Measurements from ENCODE around the gene ANP32B. TPM values are rescaled to one million over a fixed set of nuclear protein-coding genes. Genes with fewer than 3 reads are reported as not detected.

The ANP32B gene
- total and polyA plus RNA-seq, 12 donors, result 13.4 to 156 (median 66.0) TPM

DNA sequence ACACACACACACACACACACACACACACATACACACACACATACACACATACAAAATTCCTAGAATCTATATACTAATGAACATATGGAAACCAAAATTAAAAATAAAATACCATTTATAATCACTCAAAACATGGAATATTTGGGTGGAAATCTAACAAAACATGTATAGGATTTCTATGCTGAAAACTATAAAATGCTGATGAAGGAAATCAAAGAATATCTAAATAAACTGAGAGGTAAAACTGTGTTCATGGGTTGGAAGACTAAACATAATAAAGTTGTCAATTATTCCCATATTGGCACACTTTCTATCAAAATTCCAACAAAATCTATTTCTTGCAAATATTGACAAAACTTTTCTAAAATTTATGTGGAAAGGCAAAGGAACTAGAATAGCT is 48.0 kb downstream of the ANP32B start:
- no peaks in the 10 kb centered on the region for H3K9me3 ChIP-seq (replicated peaks in 1 of 3)
- no peaks in the 10 kb centered on the region for H3K4me1 ChIP-seq (replicated peaks in 1 of 2)
- DNase-seq, result no peak
- TF ChIP-seq, protein P1, sequence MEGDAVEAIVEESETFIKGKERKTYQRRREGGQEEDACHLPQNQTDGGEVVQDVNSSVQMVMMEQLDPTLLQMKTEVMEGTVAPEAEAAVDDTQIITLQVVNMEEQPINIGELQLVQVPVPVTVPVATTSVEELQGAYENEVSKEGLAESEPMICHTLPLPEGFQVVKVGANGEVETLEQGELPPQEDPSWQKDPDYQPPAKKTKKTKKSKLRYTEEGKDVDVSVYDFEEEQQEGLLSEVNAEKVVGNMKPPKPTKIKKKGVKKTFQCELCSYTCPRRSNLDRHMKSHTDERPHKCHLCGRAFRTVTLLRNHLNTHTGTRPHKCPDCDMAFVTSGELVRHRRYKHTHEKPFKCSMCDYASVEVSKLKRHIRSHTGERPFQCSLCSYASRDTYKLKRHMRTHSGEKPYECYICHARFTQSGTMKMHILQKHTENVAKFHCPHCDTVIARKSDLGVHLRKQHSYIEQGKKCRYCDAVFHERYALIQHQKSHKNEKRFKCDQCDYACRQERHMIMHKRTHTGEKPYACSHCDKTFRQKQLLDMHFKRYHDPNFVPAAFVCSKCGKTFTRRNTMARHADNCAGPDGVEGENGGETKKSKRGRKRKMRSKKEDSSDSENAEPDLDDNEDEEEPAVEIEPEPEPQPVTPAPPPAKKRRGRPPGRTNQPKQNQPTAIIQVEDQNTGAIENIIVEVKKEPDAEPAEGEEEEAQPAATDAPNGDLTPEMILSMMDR (IDR thresholded peaks at IDR 0.05), result no peak
- no peak for TF ChIP-seq POLR2A (IDR thresholded peaks at IDR 0.05)
- no peak overlapping the region for H3K27ac ChIP-seq
- H3K36me3 ChIP-seq (replicated peaks in 1 of 2), result no peaks in the 10 kb centered on the region
- H3K27me3 ChIP-seq, result no peaks in the 10 kb centered on the region
- H3K4me3 ChIP-seq, result no peak overlapping the region
- intact Hi-C loops (cut with DNase I), result loop anchor here (10.0 kb wide), 3 partner anchors 46 to 316 kb away; partner anchors contain the start of genes ANP32B (in 1 of the 2) and TRMO (in 1 of the 2)

GRCh38 chr9:98031935-98032334 is 48.8 kb downstream of the ANP32B start:
- no peak overlapping the region for H3K4me3 ChIP-seq
- 92 to 100% (median 96%) methylated on average over 1 of the region's 1 CpG for WGBS, 4 donors

DNA sequence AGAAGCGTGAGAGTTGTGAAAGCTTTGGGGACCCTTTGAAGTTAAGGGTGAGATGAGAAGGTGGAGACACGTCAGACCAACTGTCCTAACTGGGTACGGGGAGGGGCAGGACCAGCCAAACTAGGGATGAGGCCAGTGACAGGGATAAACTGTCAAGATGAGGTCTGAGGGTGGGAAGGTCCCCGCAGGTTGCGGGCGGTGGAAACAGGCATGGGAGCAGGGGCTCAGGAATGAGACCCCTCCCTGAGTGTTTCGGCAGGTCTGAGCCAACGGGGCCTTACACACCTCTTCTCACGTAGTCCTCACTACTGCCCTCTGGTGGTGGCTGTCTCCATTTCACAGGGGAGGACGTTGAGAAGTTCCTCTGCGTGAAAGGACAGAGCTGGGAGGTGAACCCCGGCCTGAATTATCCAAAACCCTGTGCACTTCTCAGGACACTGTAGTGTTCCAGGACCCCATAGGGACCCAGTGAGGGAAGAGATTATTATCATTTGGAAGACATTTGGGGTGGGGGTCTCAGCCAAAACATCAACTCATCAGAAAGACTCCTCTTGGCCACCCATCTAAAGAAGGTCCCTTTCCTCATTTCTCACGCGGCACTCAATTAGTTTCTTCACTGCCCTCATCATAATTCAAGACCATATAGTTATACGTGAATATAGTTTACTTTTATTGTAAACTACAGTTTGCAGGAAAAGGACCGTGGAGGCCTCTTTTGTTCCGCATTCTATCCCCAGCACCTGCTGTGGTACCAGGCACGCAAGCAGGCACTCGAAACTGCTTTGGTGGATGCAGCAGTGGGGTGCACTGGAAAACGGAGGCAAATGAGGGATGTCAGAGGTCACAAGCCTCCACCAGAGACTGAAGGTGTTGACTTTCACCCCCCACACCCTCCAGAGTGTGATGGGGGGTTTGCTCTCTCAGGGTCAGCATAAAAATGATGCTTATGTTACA is 51.7 kb downstream of the ANP32B start:
- peak; percentile 80 to 94 (median 88) for DNase-seq
- Histone ChIP-seq H3K9me3 (replicated peaks in 1 of 3) (no peaks in the 10 kb centered on the region), H3K4me3 (no peak overlapping the region), H3K36me3 (replicated peaks in 1 of 2) (no peaks in the 10 kb centered on the region), H3K27me3 (no peaks in the 10 kb centered on the region), H3K27ac (no peak overlapping the region), H3K4me1 (replicated peaks in 1 of 2) (no peaks in the 10 kb centered on the region)
- no peak for TF ChIP-seq POLR2A (IDR thresholded peaks at IDR 0.05)
- TF ChIP-seq, protein P1 (IDR thresholded peaks at IDR 0.05), result peak; percentile 76 to 84 (median 79)
- 35 to 46% (median 40%) methylated on average over 15 to 20 of the region's 20 CpGs for WGBS, 4 donors
- intact Hi-C loops (cut with DNase I), result loop anchor here (2.0 to 10.0 kb wide), 4 partner anchors 50 to 320 kb away; partner anchors contain the start of genes ANP32B (in 1 of the 2) and TRMO (in 1 of the 2)

More at GRCh38 chr9:98031935-98032334, 48.8 kb downstream of the ANP32B start:
- Histone ChIP-seq H3K27ac (no peak overlapping the region), H3K4me1 (replicated peaks in 1 of 2) (no peaks in the 10 kb centered on the region), H3K27me3 (no peaks in the 10 kb centered on the region), H3K36me3 (replicated peaks in 1 of 2) (no peaks in the 10 kb centered on the region), H3K9me3 (replicated peaks in 1 of 3) (no peaks in the 10 kb centered on the region)
- DNase-seq, result no peak
- intact Hi-C loops (cut with DNase I), result loop anchor here (10.0 kb wide), 3 partner anchors 47 to 317 kb away; partner anchors contain the start of genes ANP32B (in 1 of the 2) and TRMO (in 1 of the 2)
- TF ChIP-seq POLR2A (IDR thresholded peaks at IDR 0.05), result no peak
- TF ChIP-seq, protein P1 (IDR thresholded peaks at IDR 0.05), result no peak

DNA sequence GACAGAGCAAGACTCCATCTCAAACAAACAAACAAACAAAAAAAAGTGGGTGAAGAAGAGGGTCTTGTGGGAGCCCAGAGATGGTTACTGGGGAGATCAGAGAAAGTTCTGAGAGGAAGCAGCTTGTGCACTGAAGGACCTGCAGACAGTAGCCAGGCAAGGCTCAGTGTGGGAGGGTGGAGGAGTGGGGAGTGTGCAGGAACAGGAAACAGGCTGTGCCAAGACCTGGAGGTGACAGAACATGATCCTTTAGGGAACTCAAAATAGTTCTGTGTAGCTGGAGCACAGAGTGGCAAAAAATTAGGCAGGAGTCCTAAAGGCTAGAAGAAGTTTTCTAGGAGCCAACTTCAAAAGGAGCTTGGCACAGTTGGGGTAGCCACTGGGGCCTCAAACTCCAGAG is 54.2 kb downstream of the ANP32B start:
- intact Hi-C loops (cut with DNase I), result loop anchor here (10.0 kb wide), 3 partner anchors 53 to 323 kb away; partner anchors contain the start of genes ANP32B (in 1 of the 2) and TRMO (in 1 of the 2)
- DNase-seq, result peak in 5 of 7 donors; percentile 31 to 69 (median 36)

More for the DNA sequence above, 54.2 kb downstream of the ANP32B start:
- H3K4me1 ChIP-seq (replicated peaks in 1 of 2), result no peaks in the 10 kb centered on the region
- H3K36me3 ChIP-seq (replicated peaks in 1 of 2), result no peaks in the 10 kb centered on the region
- no peak overlapping the region for H3K27ac ChIP-seq
- H3K27me3 ChIP-seq, result no peaks in the 10 kb centered on the region
- TF ChIP-seq, protein P1 (IDR thresholded peaks at IDR 0.05), result no peak
- TF ChIP-seq POLR2A (IDR thresholded peaks at IDR 0.05), result no peak
- no peak overlapping the region for H3K4me3 ChIP-seq
- no peaks in the 10 kb centered on the region for H3K9me3 ChIP-seq (replicated peaks in 1 of 3)

Data from adrenal gland (tissue), 12 donors.